8988T (cell line): ENCODE measurements around the gene CA7.
A peak's percentile ranks its signal among the peaks of the same experiment; 100 is the strongest.

Source experiments
- DNase-seq: peaks from one replicate; pipeline ENCODE4 v3.0.0; 2011

Gene CA7

GRCh38 chr16:66844342-66845079 is at the start of gene CA7:
Gene CA7, plus strand, starts transcription at chr16:66844414. Its CDS starts 74 bp downstream, at chr16:66844488.
- no peak for DNase-seq

DNA sequence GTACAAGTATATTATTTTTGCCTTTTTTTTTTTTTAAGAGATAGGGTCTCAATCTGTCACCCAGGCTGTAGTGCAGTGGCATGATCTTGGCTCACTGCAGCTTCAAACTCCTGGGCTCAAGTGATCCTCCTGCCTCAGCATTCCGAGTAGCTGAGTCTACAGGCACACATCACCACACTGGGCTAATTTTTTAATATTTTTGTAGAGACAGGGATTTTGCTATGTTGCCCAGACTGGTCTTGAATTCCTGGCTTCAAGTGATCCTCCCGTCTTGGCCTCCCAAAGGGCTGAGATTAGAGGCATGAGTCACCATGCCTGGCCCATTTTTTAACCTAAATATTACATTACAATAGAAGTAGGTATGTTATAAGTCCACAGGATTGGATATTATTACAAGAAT is 46.1 kb upstream of the CA7 start:
- DNase-seq = no peak

- no peak for DNase-seq
Measured at GRCh38 chr16:66800856-66801255, 43.4 kb upstream of the CA7 start.

- DNase-seq = no peak
Measured at GRCh38 chr16:66801320-66802105, 42.7 kb upstream of the CA7 start, which contains the start of gene TERB1. Gene TERB1, minus strand, starts transcription at chr16:66801584. Its CDS starts 4,786 bp downstream, at chr16:66796798.

DNA sequence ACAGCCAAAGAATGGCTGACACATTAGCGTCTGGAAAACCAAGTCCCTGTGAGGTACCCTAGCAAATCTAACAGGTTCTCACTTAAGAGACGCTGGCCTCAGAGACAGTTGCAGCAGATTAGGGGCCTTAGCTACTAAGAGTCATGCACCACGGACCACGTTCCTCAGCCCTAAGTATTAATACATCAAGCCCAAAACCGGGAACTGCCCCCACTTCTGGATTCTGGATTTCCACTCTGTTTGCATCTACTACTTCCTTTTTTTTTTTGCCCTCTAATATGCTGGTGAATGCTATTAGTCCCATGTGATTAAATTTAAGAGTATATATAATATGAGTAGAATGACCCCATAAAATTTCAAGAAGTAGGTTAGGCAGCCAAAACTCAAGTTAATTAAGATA is 42.1 kb upstream of the CA7 start:
- no peak for DNase-seq

- no peak for DNase-seq
Measured at GRCh38 chr16:66809765-66810164, 34.4 kb upstream of the CA7 start.

- DNase-seq = no peak
Measured at GRCh38 chr16:66810391-66810790, 33.8 kb upstream of the CA7 start.

DNA sequence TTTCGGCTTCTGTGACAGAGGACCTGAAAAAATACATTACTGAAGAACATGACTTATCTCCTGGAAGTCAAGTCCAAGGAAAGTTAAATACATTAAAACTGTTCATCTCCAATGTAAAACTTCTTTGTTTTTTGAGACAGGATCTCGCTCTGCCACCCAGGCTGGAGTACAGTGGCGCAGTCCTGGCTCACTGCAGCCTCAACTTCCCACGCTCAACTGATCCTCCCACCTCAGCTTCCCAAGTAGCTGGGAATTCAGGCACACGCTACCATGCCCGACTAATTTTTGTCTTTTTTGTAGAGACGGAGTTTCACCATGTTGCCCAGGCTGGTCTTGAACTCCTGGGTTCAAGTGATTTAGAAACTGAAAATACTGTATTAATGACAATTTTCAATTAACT is 33.2 kb upstream of the CA7 start:
- DNase-seq = no peak

DNA sequence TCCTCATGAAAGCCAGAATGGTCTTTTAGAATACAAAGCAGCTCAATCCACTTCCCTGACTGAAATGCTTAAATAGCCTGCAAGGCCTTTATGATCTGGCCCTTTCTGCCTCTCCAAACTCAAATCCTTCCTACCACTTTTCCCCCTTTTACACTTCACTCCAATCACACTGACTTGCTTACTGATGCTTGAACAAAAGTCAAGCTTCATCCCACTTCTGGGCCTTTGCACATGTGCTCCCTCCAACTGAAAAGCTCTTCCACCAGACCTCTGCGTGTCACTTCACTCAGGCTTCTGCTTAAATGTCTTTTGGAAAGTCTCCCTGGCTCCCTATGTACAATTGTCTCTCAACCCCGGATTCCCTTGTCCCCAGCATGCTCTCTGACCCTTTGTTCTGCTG is 29.5 kb upstream of the CA7 start:
- DNase-seq = no peak

- DNase-seq = no peak
Measured at GRCh38 chr16:66824006-66824405, 20.2 kb upstream of the CA7 start.

GRCh38 chr16:66830422-66831404 is 13.5 kb upstream of the CA7 start, which contains the start of gene NAE1:
Gene NAE1, minus strand, starts transcription at chr16:66830976. Its CDS starts 77 bp downstream, at chr16:66830899.
- peak; percentile 94 for DNase-seq

DNA sequence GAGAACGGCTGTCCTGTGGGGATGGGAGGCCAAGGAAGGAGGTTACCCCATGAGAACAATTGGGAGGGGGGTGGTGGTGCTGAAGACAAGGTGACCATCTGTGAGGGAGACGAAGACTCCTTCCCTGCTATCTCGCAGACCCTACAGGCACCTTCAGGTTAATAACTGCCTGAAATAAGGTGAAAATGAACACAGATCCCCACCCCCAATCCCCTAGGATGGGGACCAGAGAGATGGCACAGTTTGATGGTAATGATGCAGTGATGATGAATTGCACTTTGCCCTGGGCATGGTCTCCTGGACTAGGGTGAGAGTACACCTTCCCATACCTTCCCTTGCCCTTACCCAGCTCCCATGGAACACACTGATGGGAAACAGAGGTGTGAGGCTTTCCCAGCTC is 12.0 kb upstream of the CA7 start:
- no peak for DNase-seq

DNA sequence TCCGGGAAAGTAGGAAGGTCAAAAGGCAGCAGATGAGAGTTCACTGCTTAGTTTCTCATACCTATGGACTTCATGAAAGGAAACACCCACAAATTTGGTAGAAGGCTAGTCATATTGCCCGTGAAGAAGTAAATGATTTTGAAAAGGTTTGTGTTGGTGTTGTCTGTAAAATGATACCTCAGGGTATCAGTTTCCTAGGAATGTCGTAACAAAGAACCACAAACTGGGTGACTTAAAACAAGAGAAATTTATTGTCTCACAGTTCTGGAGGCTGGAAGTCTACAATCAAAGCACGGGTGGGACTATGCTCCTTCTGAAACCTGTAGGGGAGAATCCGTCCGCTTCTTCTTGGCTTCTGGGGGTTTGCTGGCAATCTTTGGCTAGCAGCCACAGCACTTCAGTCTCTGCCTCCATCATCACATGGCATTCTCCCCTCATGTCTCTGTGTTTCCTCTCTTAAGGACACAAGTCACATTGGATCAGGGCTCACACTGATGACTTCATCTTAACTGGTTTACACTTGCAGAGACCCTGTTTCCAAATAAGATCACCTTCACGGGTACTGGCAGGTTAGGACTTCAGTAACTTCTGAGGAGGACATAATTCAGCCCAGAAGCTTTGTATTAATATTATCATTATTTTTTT is 11.4 kb upstream of the CA7 start:
- DNase-seq = no peak

GRCh38 chr16:66834746-66835145 is 9.5 kb upstream of the CA7 start:
- DNase-seq = no peak

GRCh38 chr16:66840883-66841282 is 3.3 kb upstream of the CA7 start:
- DNase-seq = no peak

DNA sequence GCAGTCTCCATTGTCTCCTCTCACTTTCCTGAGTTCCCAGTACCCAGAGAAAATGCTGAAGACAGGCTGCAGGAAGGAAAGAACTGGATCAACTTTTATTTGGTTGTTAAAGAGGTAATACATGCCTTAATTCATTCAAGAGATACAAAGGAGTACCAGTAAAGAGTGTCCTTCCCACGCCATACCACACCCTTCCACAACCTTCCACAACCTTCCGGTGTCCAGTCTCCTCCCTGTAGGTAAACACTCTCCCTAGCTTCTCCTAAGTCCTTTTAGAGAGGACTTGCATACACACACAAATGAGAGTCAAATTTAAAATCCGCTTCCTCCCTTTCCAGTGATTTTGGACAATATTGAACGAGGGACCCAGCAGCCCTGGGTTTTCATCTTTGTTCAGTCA is 2.8 kb upstream of the CA7 start:
- no peak for DNase-seq

GRCh38 chr16:66842765-66843164 is 1.4 kb upstream of the CA7 start:
- no peak for DNase-seq

- no peak for DNase-seq
Measured at GRCh38 chr16:66843191-66843590, 1.0 kb upstream of the CA7 start.

- no peak for DNase-seq
Measured at GRCh38 chr16:66844009-66844341, 239 bp upstream of the CA7 start.

- DNase-seq = no peak
Measured at GRCh38 chr16:66845080-66845410, 831 bp downstream of the CA7 start.

- no peak for DNase-seq
Measured at GRCh38 chr16:66845791-66846221, 1.6 kb downstream of the CA7 start.

GRCh38 chr16:66846266-66846665 is 2.1 kb downstream of the CA7 start:
- DNase-seq = no peak

GRCh38 chr16:66846831-66847230 is 2.6 kb downstream of the CA7 start:
- DNase-seq = no peak
